SK-N-SH treated with all-trans-retinoic acid at 6 μM for 48 hours (cell line): ENCODE measurements around the gene SDR42E2.
A peak's percentile ranks its signal among the peaks of the same experiment; 100 is the strongest.

Source experiments
- ATAC-seq: fragments of 200-7000 bp; cut with Tn5 transposase; 3 replicates; pipeline ENCODE4 v1.9.1; 2020; ENCODE audit warnings: mild to moderate bottlenecking, moderate library complexity
- BACH2 ChIP-seq: fragments of 250-450 bp; sonication (Bioruptor Pico); IDR thresholded peaks from 2 replicates; pipeline ENCODE4 v1.9.0; 2021; ENCODE audit warnings: mild to moderate bottlenecking, borderline replicate concordance
- CSDC2 ChIP-seq: fragments of 250-450 bp; sonication (Bioruptor Pico); IDR thresholded peaks from 2 replicates; pipeline ENCODE4 v1.5.0; 2020; ENCODE audit warnings: mild to moderate bottlenecking, moderate library complexity
- ESRRG ChIP-seq: fragments of 250-450 bp; sonication (Bioruptor Pico); IDR thresholded peaks from 2 replicates; pipeline ENCODE4 v1.6.1; 2021; ENCODE audit warnings: mild to moderate bottlenecking
- OSR1 ChIP-seq: fragments of 250-450 bp; sonication (Bioruptor Pico); IDR thresholded peaks from 2 replicates; pipeline ENCODE4 v1.8.0; 2022; ENCODE audit warnings: moderate library complexity, mild to moderate bottlenecking, inconsistent platforms
- RARB ChIP-seq: fragments of 250-450 bp; sonication (Bioruptor Pico); IDR thresholded peaks from 2 replicates; pipeline ENCODE4 v1.8.0; 2021; ENCODE audit warnings: mild to moderate bottlenecking, moderate library complexity
- SNAI2 ChIP-seq: fragments of 250-450 bp; sonication (Bioruptor Pico); IDR thresholded peaks from 2 replicates; pipeline ENCODE4 v1.5.0; 2020; ENCODE audit warnings: mild to moderate bottlenecking, moderate library complexity
- TCF4 ChIP-seq: fragments of 250-450 bp; sonication (Bioruptor Pico); IDR thresholded peaks from 2 replicates; pipeline ENCODE4 v1.8.0; 2021; ENCODE audit warnings: mild to moderate bottlenecking, moderate library complexity, borderline replicate concordance
- TOX ChIP-seq: fragments of 250-450 bp; sonication (Bioruptor Pico); IDR thresholded peaks from 2 replicates; pipeline ENCODE4 v1.8.0; 2021; ENCODE audit warnings: mild to moderate bottlenecking, moderate library complexity, borderline replicate concordance
- ZC3H10 ChIP-seq: fragments of 250-450 bp; sonication (Bioruptor Pico); IDR thresholded peaks from 2 replicates; pipeline ENCODE4 v1.5.1; 2021; ENCODE audit warnings: mild to moderate bottlenecking, moderate library complexity
- ZNF565 ChIP-seq: fragments of 450-650 bp; formaldehyde crosslinking; conservative IDR thresholded peaks from 2 replicates; pipeline ENCODE4 v1.5.0; 2020; ENCODE audit warnings: low read depth, mild to moderate bottlenecking, moderate library complexity
- ZNF70 ChIP-seq: fragments of 450-650 bp; formaldehyde crosslinking; IDR thresholded peaks from 2 replicates; pipeline ENCODE4 v1.5.0; 2020; ENCODE audit warnings: mild to moderate bottlenecking, moderate library complexity
- TF ChIP-seq, protein P1 (sequence below): fragments of 250-450 bp; sonication (Bioruptor Pico); IDR thresholded peaks from 2 replicates; pipeline ENCODE4 v1.5.1; 2020; ENCODE audit warnings: low read depth, mild to moderate bottlenecking, moderate library complexity
- TF ChIP-seq, protein P2 (sequence below): fragments of 250-450 bp; sonication (Bioruptor Pico); IDR thresholded peaks from 2 replicates; pipeline ENCODE4 v1.8.0; 2021; ENCODE audit warnings: low read depth, mild to moderate bottlenecking, moderate library complexity, borderline replicate concordance
- TF ChIP-seq, protein P3 (sequence below): fragments of 250-450 bp; sonication (Bioruptor Pico); IDR thresholded peaks from 2 replicates; pipeline ENCODE4 v1.8.0; 2020; ENCODE audit warnings: mild to moderate bottlenecking, moderate library complexity, borderline replicate concordance

Gene SDR42E2

DNA sequence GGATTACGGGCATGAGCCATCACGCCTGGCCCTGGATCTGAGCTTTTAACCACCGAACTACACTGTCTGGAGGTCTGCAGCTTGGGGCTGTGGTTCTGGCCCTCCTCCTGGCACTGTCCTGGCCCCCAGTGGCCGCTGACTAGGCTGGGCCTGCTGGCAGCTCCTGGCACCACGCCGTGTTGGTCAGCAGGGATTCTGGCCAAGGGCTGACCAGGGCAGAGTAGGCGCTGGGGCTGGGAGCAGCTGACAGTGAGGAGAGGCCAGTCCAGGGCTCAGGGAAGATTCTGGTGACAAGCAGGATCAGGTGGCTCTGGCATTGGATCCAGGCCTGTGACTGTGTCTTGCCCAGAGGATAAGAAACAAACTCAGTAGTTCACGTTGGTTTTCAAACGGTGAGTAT, 58.4 kb downstream of the SDR42E2 start:
- TF ChIP-seq ESRRG (CRISPR knock-in tag), result no peak
- no peak for TF ChIP-seq ZNF565 (CRISPR knock-in tag)
- TF ChIP-seq, protein P1, sequence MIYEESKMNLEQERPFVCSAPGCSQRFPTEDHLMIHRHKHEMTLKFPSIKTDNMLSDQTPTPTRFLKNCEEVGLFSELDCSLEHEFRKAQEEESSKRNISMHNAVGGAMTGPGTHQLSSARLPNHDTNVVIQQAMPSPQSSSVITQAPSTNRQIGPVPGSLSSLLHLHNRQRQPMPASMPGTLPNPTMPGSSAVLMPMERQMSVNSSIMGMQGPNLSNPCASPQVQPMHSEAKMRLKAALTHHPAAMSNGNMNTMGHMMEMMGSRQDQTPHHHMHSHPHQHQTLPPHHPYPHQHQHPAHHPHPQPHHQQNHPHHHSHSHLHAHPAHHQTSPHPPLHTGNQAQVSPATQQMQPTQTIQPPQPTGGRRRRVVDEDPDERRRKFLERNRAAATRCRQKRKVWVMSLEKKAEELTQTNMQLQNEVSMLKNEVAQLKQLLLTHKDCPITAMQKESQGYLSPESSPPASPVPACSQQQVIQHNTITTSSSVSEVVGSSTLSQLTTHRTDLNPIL (CRISPR knock-in tag), result no peak
- no peak for TF ChIP-seq ZC3H10 (CRISPR knock-in tag)
- TF ChIP-seq TCF4, result no peak
- no peak for TF ChIP-seq OSR1 (CRISPR knock-in tag)
- TF ChIP-seq, protein P2, sequence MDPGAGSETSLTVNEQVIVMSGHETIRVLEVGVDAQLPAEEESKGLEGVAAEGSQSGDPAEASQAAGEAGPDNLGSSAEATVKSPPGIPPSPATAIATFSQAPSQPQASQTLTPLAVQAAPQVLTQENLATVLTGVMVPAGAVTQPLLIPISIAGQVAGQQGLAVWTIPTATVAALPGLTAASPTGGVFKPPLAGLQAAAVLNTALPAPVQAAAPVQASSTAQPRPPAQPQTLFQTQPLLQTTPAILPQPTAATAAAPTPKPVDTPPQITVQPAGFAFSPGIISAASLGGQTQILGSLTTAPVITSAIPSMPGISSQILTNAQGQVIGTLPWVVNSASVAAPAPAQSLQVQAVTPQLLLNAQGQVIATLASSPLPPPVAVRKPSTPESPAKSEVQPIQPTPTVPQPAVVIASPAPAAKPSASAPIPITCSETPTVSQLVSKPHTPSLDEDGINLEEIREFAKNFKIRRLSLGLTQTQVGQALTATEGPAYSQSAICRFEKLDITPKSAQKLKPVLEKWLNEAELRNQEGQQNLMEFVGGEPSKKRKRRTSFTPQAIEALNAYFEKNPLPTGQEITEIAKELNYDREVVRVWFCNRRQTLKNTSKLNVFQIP (CRISPR knock-in tag), result no peak
- TF ChIP-seq ZNF70 (CRISPR knock-in tag), result no peak
- TF ChIP-seq TOX (CRISPR knock-in tag), result no peak
- TF ChIP-seq SNAI2 (CRISPR knock-in tag), result no peak
- TF ChIP-seq, all 23 proteins: peak for 0
- ATAC-seq, result peak; percentile 40

DNA sequence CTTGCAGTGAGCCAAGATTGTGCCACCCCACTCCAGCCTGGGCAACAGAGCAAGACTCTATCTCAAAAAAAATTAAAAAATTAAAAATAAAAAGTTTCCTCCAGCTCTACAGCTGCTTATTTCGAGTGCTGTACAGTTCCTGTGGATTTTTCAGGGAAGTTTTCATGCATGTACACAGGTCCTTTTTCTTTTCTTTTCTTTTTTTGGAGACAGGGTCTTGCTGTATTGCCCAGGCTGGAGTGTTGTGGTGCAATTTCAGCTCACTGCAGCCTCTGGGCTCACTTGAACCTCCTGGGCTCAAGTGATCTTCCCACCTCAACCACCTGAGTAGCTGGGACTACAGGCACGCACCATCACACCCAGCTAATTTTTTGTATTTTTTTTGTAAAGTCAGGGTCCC, 59.7 kb downstream of the SDR42E2 start:
- no peak for TF ChIP-seq BACH2 (CRISPR knock-in tag)
- no peak for TF ChIP-seq RARB (CRISPR knock-in tag)
- no peak for TF ChIP-seq ZC3H10 (CRISPR knock-in tag)
- no peak for TF ChIP-seq OSR1 (CRISPR knock-in tag)
- TF ChIP-seq SNAI2 (CRISPR knock-in tag), result no peak
- TF ChIP-seq ESRRG (CRISPR knock-in tag), result no peak
- no peak for TF ChIP-seq CSDC2 (CRISPR knock-in tag)
- TF ChIP-seq TOX (CRISPR knock-in tag), result no peak
- no peak for TF ChIP-seq ZNF565 (CRISPR knock-in tag)
- TF ChIP-seq, protein P2 (CRISPR knock-in tag), result no peak

DNA sequence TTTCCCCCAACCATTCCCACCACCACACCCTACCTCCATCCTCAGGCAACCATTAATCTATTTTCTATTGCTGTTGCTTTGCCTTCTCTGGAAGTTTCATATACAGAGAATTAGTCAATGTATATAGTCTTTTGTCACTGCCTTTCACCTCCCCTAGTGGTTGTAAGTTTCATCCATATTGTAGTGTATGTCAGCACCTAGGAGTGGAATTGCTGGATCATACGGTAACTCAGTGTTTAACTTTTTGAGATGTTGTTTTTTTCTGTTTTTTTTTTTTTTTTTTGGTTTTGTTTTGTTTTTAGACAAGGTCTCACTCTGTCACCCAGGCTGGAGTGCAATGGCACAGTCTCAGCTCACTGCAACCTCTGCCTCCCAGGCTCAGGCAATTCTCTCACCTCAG, 60.7 kb downstream of the SDR42E2 start:
- TF ChIP-seq, protein P3, sequence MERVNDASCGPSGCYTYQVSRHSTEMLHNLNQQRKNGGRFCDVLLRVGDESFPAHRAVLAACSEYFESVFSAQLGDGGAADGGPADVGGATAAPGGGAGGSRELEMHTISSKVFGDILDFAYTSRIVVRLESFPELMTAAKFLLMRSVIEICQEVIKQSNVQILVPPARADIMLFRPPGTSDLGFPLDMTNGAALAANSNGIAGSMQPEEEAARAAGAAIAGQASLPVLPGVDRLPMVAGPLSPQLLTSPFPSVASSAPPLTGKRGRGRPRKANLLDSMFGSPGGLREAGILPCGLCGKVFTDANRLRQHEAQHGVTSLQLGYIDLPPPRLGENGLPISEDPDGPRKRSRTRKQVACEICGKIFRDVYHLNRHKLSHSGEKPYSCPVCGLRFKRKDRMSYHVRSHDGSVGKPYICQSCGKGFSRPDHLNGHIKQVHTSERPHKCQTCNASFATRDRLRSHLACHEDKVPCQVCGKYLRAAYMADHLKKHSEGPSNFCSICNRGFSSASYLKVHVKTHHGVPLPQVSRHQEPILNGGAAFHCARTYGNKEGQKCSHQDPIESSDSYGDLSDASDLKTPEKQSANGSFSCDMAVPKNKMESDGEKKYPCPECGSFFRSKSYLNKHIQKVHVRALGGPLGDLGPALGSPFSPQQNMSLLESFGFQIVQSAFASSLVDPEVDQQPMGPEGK (CRISPR knock-in tag), result no peak
- TF ChIP-seq RARB (CRISPR knock-in tag), result no peak
- TF ChIP-seq, protein P2 (CRISPR knock-in tag), result no peak
- no peak for TF ChIP-seq BACH2 (CRISPR knock-in tag)
- no peak for ATAC-seq

More for the DNA sequence above, 59.7 kb downstream of the SDR42E2 start:
- ATAC-seq, result no peak

DNA sequence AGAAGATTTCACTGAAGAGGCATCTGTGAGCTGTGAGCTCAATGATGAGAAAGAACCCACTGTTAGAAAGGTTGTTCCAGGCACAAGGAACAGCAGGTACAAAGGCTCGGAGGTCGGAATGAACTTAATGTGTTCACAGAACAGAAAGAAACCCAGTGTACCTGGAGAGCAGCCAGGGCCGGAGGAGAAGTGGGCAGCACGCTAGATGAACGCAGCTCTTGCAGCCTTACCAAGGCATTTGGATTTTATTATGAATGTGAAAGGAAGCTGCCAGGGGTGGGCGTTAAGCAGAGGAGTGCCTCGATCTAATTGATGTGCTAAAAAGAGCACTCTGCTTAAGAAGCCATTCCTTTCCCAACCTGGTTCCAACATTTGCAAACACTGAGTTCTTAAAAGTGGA, 62.8 kb downstream of the SDR42E2 start:
- TF ChIP-seq TOX (CRISPR knock-in tag), result no peak
- ATAC-seq, result no peak

DNA sequence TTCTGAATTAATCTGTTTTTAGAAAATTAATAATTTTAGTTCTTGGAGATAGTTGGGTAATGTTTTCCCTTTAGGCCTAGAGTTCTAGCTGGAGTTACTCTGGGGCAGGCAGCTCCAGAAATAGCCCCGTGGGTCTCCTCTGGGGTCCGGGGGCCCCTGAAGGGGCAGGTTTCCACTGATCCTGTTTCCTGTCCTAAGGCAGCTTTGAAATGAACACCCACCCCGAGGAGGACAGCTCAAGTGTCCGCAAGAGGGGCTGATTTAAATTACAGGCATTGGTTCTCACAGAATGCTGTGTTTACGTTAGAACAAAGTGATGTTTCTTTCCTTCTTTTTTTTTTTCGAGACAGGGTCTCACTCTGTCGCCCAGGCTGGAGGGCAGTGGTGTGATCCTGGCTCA, 67.6 kb downstream of the SDR42E2 start:
- no peak for TF ChIP-seq TCF4
- TF ChIP-seq, protein P3 (CRISPR knock-in tag), result no peak
- TF ChIP-seq BACH2 (CRISPR knock-in tag), result no peak
- TF ChIP-seq RARB (CRISPR knock-in tag), result no peak
- TF ChIP-seq, protein P2 (CRISPR knock-in tag), result no peak
- ATAC-seq, result no peak
